K562 (cell line): ENCODE measurements around the gene SNX15. TPM values are rescaled to one million over a fixed set of nuclear protein-coding genes. Genes with fewer than 3 reads are reported as not detected.

Experiments used
- BRF2 ChIP-seq: IDR thresholded peaks from 3 replicates; pipeline ENCODE4 v1.6.1; 2011; ENCODE audit warnings: borderline replicate concordance, mild to moderate bottlenecking; ENCODE audit not compliant: insufficient read length, insufficient read depth
- CBFA2T2 ChIP-seq: fragments of 450-650 bp; conservative IDR thresholded peaks from 2 replicates; pipeline ENCODE4 v1.6.1; 2017; ENCODE audit warnings: mild to moderate bottlenecking
- CBX3 ChIP-seq, 2 experiments: IDR thresholded peaks; 1 replicate in 1 of 2; 2 replicates in 1 of 2; pipeline ENCODE4 v1.6.1; 2012; ENCODE audit warnings: inconsistent platforms in 2 of 2, low read length in 2 of 2, borderline replicate concordance in 1 of 2, control low read depth in 1 of 2
- CREBBP ChIP-seq: IDR thresholded peaks from one replicate; pipeline ENCODE4 v1.6.1; 2012; ENCODE audit warnings: low read depth, mild to moderate bottlenecking, control low read depth, inconsistent platforms, low read length
- E2F1 ChIP-seq: sonication (generic); formaldehyde crosslinking; IDR thresholded peaks from 2 replicates; pipeline ENCODE4 v1.8.1; 2023; ENCODE audit warnings: mild to moderate bottlenecking, missing genetic modification reagents, moderate library complexity
- ETS2 ChIP-seq: IDR thresholded peaks from 2 replicates; pipeline ENCODE4 v1.6.1; 2016; ENCODE audit warnings: borderline replicate concordance, missing genetic modification characterization, mild to moderate bottlenecking, moderate library complexity, missing compliant biosample characterization; ENCODE audit not compliant: poor library complexity, severe bottlenecking
- ETV6 ChIP-seq, 3 experiments: fragments of 150-350 bp in 1 of 3; sonication (generic) in 1 of 3; formaldehyde crosslinking in 1 of 3; IDR thresholded peaks; 2 replicates each; pipeline versions ENCODE4 v1.6.1 to v1.8.0; 2014 to 2022; ENCODE audit warnings: borderline replicate concordance in 2 of 3, low read depth in 2 of 3, antibody characterized with exemption in 1 of 3, low read length in 1 of 3, mild to moderate bottlenecking in 1 of 3, missing genetic modification reagents in 1 of 3
- GTF2F1 ChIP-seq: IDR thresholded peaks from 2 replicates; pipeline ENCODE4 v1.6.1; 2011; ENCODE audit warnings: low read depth, low read length, improper control_type of control experiment
- HNRNPLL ChIP-seq: fragments of 200-400 bp; formaldehyde crosslinking; IDR thresholded peaks from 2 replicates; pipeline ENCODE4 v1.6.1; 2017; ENCODE audit warnings: low read length, low read depth, mild to moderate bottlenecking; ENCODE audit not compliant: poor library complexity, severe bottlenecking
- JUNB ChIP-seq: fragments of 450-650 bp; formaldehyde crosslinking; conservative IDR thresholded peaks from 2 replicates; pipeline ENCODE4 v1.4.0; 2020; ENCODE audit warnings: mild to moderate bottlenecking
- KLF6 ChIP-seq: fragments of 250-450 bp; sonication (Bioruptor Pico); IDR thresholded peaks from 2 replicates; pipeline ENCODE4 v1.4.0; 2020; ENCODE audit warnings: mild to moderate bottlenecking, moderate library complexity, borderline replicate concordance
- MAFG ChIP-seq: fragments of 450-650 bp; conservative IDR thresholded peaks from 2 replicates; pipeline ENCODE4 v1.6.1; 2016; ENCODE audit warnings: missing genetic modification characterization, missing compliant biosample characterization
- PML ChIP-seq: IDR thresholded peaks from 2 replicates; pipeline ENCODE4 v1.6.1; 2012; ENCODE audit warnings: low read length, inconsistent platforms
- POLR2A ChIP-seq: fragments of 450-650 bp; conservative IDR thresholded peaks from 2 replicates; pipeline ENCODE4 v1.6.1; 2016
- RBM14 ChIP-seq: fragments of 200-400 bp; formaldehyde crosslinking; IDR thresholded peaks from 2 replicates; pipeline ENCODE4 v1.6.1; 2018; ENCODE audit warnings: low read depth, mild to moderate bottlenecking, low read length, moderate library complexity, borderline replicate concordance; ENCODE audit not compliant: insufficient read depth
- RNF2 ChIP-seq: sonication (generic); IDR thresholded peaks from 2 replicates; pipeline ENCODE4 v1.6.1; 2016
- SRF ChIP-seq, 2 experiments: fragments of 250-450, 450-650 bp in 1 of 2; sonication (Bioruptor Pico) in 1 of 2; sonication (generic) in 1 of 2; formaldehyde crosslinking; IDR thresholded peaks; 2 replicates each; pipeline versions ENCODE4 v1.5.0 to v1.5.1; 2020 to 2022; ENCODE audit warnings: mild to moderate bottlenecking in 1 of 2, missing genetic modification reagents in 1 of 2
- TRIM24 ChIP-seq, 2 experiments: fragments of 450-650 bp; IDR thresholded peaks; 2 replicates each; pipeline ENCODE4 v1.6.1; 2016
- ZBTB17 ChIP-seq: fragments of 450-650 bp; formaldehyde crosslinking; IDR thresholded peaks from 2 replicates; pipeline ENCODE4 v1.4.0; 2020; ENCODE audit warnings: mild to moderate bottlenecking
- ZNF146 ChIP-seq: IDR thresholded peaks from one replicate; pipeline ENCODE4 v1.6.1; 2018; ENCODE audit warnings: missing compliant biosample characterization; ENCODE audit not compliant: unreplicated experiment
- ZNF583 ChIP-seq: fragments of 250-450 bp; sonication (Bioruptor Pico); IDR thresholded peaks from 2 replicates; pipeline ENCODE4 v1.4.0; 2020
- ZNF76 ChIP-seq: fragments of 250-450 bp; sonication (Bioruptor Pico); IDR thresholded peaks from 2 replicates; pipeline ENCODE4 v1.4.0; 2020; ENCODE audit warnings: mild to moderate bottlenecking, moderate library complexity, borderline replicate concordance
- polyA plus RNA-seq, 8 experiments: library from polyadenylated mRNA; depleted of rRNA in 4 of 8; stranded (reverse) in 5 of 8; unstranded in 3 of 8; fragments of >200 nt; fragmentation: Nextera tagmentation in 2 of 8; fragmentation: Illumina TruSeq in 1 of 8; extraction: Ambion mirVana in 2 of 8; extraction: Trizol in 1 of 8; gene quantifications; 2 replicates each; pipeline versions ENCODE4 v1.2.1 to v1.2.3, GENCODE V29; 2011 to 2014; ENCODE audit warnings: inconsistent platforms in 1 of 8, missing spikeins in 1 of 8
- total RNA-seq, 7 experiments: library from RNA; depleted of rRNA in 6 of 7; stranded (reverse); fragments of >200 nt in 6 of 7; fragmentation: Illumina TruSeq in 2 of 7; extraction: Trizol in 2 of 7; gene quantifications; 2 replicates each; pipeline versions ENCODE4 v1.2.1 to v1.2.3, GENCODE V29; 2011 to 2021; ENCODE audit warnings: low replicate concordance in 1 of 7
- TF ChIP-seq, protein P1 (sequence below): sonication (generic); formaldehyde crosslinking; IDR thresholded peaks from 2 replicates; pipeline ENCODE4 v1.8.1; 2022; ENCODE audit warnings: missing genetic modification reagents
- TF ChIP-seq, protein P2 (sequence below): fragments of 250-450 bp; sonication (Bioruptor Pico); IDR thresholded peaks from 2 replicates; pipeline ENCODE4 v1.4.0; 2020

Gene SNX15
- total and polyA plus RNA-seq, 9 of the 15 experiments (the other 6 are each of a cell fraction or from before 2014, with no cell fraction given), result 1.8 to 27.8 (median 15.2) TPM

- TF ChIP-seq E2F1 (CRISPR knock-in tag) (peak; percentile 92), POLR2A (peak; percentile 93), SRF (CRISPR knock-in tag; IDR thresholded peaks at IDR 0.05) (peak in 1 of 2 experiments; percentile 54; a peak in 1 of 4 replicates), ETV6 (IDR thresholded peaks at IDR 0.05; ENCODE audit: borderline replicate concordance in 1 of 2, low read depth in 2 of 2, low read length in 1 of 2) (peak in 1 of 2 experiments; percentile 29; a peak in 1 of 4 replicates), ETV6 (CRISPR knock-in tag; IDR thresholded peaks at IDR 0.05; ENCODE audit: borderline replicate concordance) (no peak), ETS2 (tag) (no peak), CBFA2T2 (no peak), CBX3 (IDR thresholded peaks at IDR 0.05; ENCODE audit: borderline replicate concordance in 1 of 2, low read length in 2 of 2) (no peak; a peak in 1 of 3 replicates), ZBTB17 (CRISPR knock-in tag) (peak; percentile 77), JUNB (CRISPR knock-in tag) (no peak), GTF2F1 (no peak), CREBBP (no peak), KLF6 (CRISPR knock-in tag) (0 out of 2 replicates have a peak, but pooled peaks have one; percentile 51), ZNF583 (CRISPR knock-in tag) (peak; percentile 41; the same call in 1 of the 2 replicates), ZNF146 (no peak), HNRNPLL (peak; percentile 14), BRF2 (no peak), TRIM24 (IDR thresholded peaks at IDR 0.05) (0 out of 4 replicates have a peak, but pooled peaks of 1 of the 2 experiments have one; percentile 43), RBM14 (peak; percentile 75; the same call in 1 of the 2 replicates), MAFG (tag) (no peak), ZNF76 (CRISPR knock-in tag) (peak; percentile 27; the same call in 1 of the 2 replicates), RNF2 (peak; percentile 17; the same call in 1 of the 2 replicates), PML (peak; percentile 70)
- TF ChIP-seq, protein P1, sequence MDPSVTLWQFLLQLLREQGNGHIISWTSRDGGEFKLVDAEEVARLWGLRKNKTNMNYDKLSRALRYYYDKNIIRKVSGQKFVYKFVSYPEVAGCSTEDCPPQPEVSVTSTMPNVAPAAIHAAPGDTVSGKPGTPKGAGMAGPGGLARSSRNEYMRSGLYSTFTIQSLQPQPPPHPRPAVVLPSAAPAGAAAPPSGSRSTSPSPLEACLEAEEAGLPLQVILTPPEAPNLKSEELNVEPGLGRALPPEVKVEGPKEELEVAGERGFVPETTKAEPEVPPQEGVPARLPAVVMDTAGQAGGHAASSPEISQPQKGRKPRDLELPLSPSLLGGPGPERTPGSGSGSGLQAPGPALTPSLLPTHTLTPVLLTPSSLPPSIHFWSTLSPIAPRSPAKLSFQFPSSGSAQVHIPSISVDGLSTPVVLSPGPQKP (CRISPR knock-in tag), result no peak
- TF ChIP-seq, protein P2, sequence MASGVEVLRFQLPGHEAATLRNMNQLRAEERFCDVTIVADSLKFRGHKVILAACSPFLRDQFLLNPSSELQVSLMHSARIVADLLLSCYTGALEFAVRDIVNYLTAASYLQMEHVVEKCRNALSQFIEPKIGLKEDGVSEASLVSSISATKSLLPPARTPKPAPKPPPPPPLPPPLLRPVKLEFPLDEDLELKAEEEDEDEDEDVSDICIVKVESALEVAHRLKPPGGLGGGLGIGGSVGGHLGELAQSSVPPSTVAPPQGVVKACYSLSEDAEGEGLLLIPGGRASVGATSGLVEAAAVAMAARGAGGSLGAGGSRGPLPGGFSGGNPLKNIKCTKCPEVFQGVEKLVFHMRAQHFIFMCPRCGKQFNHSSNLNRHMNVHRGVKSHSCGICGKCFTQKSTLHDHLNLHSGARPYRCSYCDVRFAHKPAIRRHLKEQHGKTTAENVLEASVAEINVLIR, result peak; percentile 99
Measured at GRCh38 chr11:65083834-65084597, 56.8 kb downstream of the SNX15 start, which contains the start of the genes CDCA5 and ZFPL1 (continued).
